ENCODE measurements around the gene NXNL2. TPM values are rescaled to one million over a fixed set of nuclear protein-coding genes. Genes with fewer than 3 reads are reported as not detected.

Gene NXNL2
- total and polyA plus RNA-seq, 4 donors = 0.09 to 0.14 TPM; not detected in 2

DNA sequence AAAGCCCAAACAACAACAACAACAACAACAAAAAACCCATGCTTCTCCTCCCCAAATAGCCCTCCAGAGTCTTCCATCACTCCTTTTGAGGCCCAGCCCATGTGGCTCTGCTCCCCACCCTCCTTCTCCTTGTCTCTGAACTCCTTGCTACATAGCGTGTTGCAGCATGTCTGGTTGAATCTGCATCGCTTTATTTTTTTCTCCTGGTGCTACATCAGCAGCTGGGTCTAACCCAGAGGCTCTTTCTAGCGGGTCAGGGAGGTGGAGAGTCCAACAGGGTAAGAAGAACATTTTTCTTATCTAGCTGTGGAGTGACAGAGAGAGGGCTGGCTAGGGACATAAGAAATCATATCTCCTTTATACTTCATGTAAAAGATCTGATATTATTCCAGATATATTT is 18.4 kb downstream of the NXNL2 start:
- no peak overlapping the region for H3K4me3 ChIP-seq (ENCODE audit: low read depth in 1 of 3, low read length in 3 of 3)
- no peak overlapping the region for H3K9ac ChIP-seq (ENCODE audit: low read depth in 1 of 2, low read length in 2 of 2)
- no peak overlapping the region for H3K27ac ChIP-seq (ENCODE audit: low read depth in 1 of 2, low read length in 2 of 2)
- WGBS = 93% methylated on average over 3 of the region's 3 CpGs
- DNase-seq (ENCODE audit: low spot score) = no peak
- no peaks in the 10 kb centered on the region for H3K36me3 ChIP-seq (ENCODE audit: control insufficient read depth in 4 of 4, insufficient read depth in 3 of 4, low read depth in 1 of 4, low read length in 3 of 4)
- no peaks in the 10 kb centered on the region for H3K4me1 ChIP-seq (ENCODE audit: control insufficient read depth in 4 of 4, insufficient read depth in 4 of 4, low read length in 3 of 4)
- no peak for TF ChIP-seq NR2F2 (IDR thresholded peaks at IDR 0.05)
- no peak for TF ChIP-seq MAX (IDR thresholded peaks at IDR 0.05)
- TF ChIP-seq EGR1 (IDR thresholded peaks at IDR 0.05; ENCODE audit: low read depth in 2 of 2) = no peak
- TF ChIP-seq GABPA (IDR thresholded peaks at IDR 0.05 in 1 of 2, conservative IDR thresholded peaks at IDR 0.05 in 1 of 2) = no peak
- no peak for TF ChIP-seq HNF4G (IDR thresholded peaks at IDR 0.05)
- TF ChIP-seq HNF4A (conservative IDR thresholded peaks at IDR 0.05) = no peak
- TF ChIP-seq, protein P1, sequence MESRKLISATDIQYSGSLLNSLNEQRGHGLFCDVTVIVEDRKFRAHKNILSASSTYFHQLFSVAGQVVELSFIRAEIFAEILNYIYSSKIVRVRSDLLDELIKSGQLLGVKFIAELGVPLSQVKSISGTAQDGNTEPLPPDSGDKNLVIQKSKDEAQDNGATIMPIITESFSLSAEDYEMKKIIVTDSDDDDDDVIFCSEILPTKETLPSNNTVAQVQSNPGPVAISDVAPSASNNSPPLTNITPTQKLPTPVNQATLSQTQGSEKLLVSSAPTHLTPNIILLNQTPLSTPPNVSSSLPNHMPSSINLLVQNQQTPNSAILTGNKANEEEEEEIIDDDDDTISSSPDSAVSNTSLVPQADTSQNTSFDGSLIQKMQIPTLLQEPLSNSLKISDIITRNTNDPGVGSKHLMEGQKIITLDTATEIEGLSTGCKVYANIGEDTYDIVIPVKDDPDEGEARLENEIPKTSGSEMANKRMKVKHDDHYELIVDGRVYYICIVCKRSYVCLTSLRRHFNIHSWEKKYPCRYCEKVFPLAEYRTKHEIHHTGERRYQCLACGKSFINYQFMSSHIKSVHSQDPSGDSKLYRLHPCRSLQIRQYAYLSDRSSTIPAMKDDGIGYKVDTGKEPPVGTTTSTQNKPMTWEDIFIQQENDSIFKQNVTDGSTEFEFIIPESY (IDR thresholded peaks at IDR 0.05) = no peak
- no peak for TF ChIP-seq JUND (IDR thresholded peaks at IDR 0.05)
- TF ChIP-seq FOXA1 (IDR thresholded peaks at IDR 0.05) = no peak
- no peak for TF ChIP-seq ATF3 (IDR thresholded peaks at IDR 0.05)
- TF ChIP-seq, protein P2, sequence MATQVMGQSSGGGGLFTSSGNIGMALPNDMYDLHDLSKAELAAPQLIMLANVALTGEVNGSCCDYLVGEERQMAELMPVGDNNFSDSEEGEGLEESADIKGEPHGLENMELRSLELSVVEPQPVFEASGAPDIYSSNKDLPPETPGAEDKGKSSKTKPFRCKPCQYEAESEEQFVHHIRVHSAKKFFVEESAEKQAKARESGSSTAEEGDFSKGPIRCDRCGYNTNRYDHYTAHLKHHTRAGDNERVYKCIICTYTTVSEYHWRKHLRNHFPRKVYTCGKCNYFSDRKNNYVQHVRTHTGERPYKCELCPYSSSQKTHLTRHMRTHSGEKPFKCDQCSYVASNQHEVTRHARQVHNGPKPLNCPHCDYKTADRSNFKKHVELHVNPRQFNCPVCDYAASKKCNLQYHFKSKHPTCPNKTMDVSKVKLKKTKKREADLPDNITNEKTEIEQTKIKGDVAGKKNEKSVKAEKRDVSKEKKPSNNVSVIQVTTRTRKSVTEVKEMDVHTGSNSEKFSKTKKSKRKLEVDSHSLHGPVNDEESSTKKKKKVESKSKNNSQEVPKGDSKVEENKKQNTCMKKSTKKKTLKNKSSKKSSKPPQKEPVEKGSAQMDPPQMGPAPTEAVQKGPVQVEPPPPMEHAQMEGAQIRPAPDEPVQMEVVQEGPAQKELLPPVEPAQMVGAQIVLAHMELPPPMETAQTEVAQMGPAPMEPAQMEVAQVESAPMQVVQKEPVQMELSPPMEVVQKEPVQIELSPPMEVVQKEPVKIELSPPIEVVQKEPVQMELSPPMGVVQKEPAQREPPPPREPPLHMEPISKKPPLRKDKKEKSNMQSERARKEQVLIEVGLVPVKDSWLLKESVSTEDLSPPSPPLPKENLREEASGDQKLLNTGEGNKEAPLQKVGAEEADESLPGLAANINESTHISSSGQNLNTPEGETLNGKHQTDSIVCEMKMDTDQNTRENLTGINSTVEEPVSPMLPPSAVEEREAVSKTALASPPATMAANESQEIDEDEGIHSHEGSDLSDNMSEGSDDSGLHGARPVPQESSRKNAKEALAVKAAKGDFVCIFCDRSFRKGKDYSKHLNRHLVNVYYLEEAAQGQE (IDR thresholded peaks at IDR 0.05) = no peak
- TF ChIP-seq SP1 (IDR thresholded peaks at IDR 0.05) = no peak
- TF ChIP-seq, protein P3, sequence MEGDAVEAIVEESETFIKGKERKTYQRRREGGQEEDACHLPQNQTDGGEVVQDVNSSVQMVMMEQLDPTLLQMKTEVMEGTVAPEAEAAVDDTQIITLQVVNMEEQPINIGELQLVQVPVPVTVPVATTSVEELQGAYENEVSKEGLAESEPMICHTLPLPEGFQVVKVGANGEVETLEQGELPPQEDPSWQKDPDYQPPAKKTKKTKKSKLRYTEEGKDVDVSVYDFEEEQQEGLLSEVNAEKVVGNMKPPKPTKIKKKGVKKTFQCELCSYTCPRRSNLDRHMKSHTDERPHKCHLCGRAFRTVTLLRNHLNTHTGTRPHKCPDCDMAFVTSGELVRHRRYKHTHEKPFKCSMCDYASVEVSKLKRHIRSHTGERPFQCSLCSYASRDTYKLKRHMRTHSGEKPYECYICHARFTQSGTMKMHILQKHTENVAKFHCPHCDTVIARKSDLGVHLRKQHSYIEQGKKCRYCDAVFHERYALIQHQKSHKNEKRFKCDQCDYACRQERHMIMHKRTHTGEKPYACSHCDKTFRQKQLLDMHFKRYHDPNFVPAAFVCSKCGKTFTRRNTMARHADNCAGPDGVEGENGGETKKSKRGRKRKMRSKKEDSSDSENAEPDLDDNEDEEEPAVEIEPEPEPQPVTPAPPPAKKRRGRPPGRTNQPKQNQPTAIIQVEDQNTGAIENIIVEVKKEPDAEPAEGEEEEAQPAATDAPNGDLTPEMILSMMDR (IDR thresholded peaks at IDR 0.05; ENCODE audit: low read depth, low read length, missing input control) = no peak
- TF ChIP-seq RXRA (IDR thresholded peaks at IDR 0.05) = no peak
- no peak for TF ChIP-seq TAF1 (conservative IDR thresholded peaks at IDR 0.05)
- H3K9me3 ChIP-seq (ENCODE audit: control insufficient read depth in 4 of 4, low read length in 3 of 4) = peaks cover 0 to 2% (median 0%) of the 10 kb centered on the region in 4 donors
- no peaks in the 10 kb centered on the region for H3K27me3 ChIP-seq (ENCODE audit: control insufficient read depth in 4 of 4, insufficient read depth in 4 of 4, low read length in 3 of 4)

All from liver (tissue), 9 donors.